Gastroesophageal sphincter (tissue), 3 donors: ENCODE results near the gene HES4.
A peak's percentile ranks its signal among the peaks of the same experiment; 100 is the strongest.

Source experiments
- CTCF ChIP-seq, 4 experiments: fragments of 200-600 bp in 2 of 4; fragments of 450-650 bp in 2 of 4; sonication (generic) in 1 of 4; IDR thresholded peaks; one replicate each; pipeline ENCODE4 v1.5.1; 2017 to 2019; ENCODE audit warnings: antibody characterized with exemption in 4 of 4, mild to moderate bottlenecking in 2 of 4, moderate library complexity in 2 of 4
- POLR2A ChIP-seq, 2 donors: fragments of 450-650 bp; IDR thresholded peaks; one replicate each; pipeline ENCODE4 v1.6.1; 2017; ENCODE audit warnings: antibody characterized with exemption in 2 of 2, mild to moderate bottlenecking in 2 of 2, moderate library complexity in 1 of 2
- POLR2AphosphoS5 ChIP-seq: sonication (generic); formaldehyde crosslinking; IDR thresholded peaks from one replicate; pipeline ENCODE4 v1.6.1; 2017; ENCODE audit warnings: antibody characterized with exemption

GRCh38 chr1:1014799-1015681, 15.1 kb upstream of the HES4 start:
- TF ChIP-seq POLR2AphosphoS5 (no peak), CTCF (IDR thresholded peaks at IDR 0.05) (peak in 2 of 4 experiments; percentile 6 to 39), POLR2A (IDR thresholded peaks at IDR 0.05) (no peak)
